HTERT RPE-1 (cell line): ENCODE measurements around the gene MARCHF10.

Experiments
- in situ Hi-C: fragments of 300-500 bp; cut with MboI; formaldehyde crosslinking; loops from 4 replicates; pipeline ENCODE4 v1.14.3; 2020; ENCODE audit warnings: low sequenced_read_pairs

Gene MARCHF10

DNA sequence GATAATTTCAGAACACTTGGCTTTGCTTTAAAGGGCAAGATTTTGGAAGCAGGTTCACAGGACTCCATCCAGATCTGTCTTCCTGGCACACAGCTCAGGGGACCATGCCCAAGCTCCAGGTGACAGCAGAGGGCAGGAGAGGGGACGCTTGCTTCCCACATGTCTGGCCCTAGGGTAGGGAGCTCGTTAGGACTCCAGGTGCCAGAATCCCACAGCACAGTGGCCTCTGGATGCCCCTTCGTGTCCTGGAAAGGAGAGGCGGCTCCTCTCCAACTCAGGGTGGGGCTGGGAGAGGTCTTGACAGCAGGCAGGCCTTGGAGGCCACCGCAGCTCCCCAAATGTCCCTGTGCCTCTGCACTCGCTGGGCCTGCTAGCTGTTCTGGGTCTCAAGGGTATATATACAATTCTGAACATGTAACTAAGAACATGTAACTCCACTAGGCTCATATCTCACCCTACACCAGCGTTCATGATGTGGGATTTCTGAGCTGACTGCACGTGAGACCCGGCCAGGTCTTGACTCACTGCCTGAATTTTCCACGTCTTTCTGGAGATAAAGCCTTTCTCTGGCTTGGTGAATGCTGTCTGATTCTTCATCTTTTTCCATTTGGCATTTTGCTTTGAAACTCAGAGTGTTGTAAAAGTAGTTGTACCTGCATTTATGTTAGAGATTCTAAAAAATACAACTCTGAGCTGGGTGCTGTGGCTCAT lies 52.8 kb downstream of the MARCHF10 start:
- in situ Hi-C loops: no loop called here

DNA sequence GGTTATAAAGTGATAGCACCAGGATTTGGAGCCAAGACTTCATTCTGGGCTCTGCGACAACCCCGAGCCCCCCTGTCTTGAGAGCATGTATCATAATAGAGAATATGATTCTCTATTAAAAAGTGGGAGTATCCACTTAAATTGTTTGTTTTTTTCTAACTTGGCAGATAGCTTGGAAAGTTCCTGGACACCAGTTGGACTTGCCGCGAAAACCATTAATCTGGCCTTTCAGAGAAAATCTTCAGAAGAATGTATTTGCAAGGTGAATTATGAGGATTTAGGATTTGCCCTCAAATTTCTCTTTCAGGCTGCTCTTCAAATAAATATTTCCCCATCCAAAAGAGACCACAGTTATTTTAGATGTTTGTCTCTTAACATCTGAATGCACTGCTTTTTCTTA lies 53.5 kb downstream of the MARCHF10 start:
- in situ Hi-C loops: no loop called here

GRCh38 chr17:62753562-62753961 lies 54.6 kb downstream of the MARCHF10 start:
- in situ Hi-C loops: no loop called here

GRCh38 chr17:62751060-62751691 lies 56.9 kb downstream of the MARCHF10 start:
- in situ Hi-C loops: no loop called here

- in situ Hi-C loops: no loop called here
Observed at GRCh38 chr17:62750631-62751051, 57.5 kb downstream of the MARCHF10 start.

DNA sequence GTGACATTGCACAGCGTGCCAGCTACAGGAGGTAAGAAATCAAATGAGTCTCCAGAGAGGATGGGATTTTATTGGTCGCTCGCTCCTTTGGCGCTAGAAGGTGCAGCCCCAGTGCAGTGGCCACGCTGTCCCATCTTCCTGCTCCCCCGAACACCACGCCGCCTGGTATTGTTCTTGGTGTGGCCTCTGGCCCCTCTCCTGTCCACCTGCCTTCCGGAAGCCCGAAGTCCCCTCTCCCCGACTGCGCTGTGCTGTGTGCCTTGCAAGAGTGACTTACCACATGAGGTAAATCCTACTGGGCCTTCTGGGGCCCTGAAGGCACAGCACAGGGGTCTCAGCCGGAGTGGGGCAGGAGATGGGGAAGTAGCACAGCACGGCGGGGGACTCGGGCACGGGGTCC lies 58.2 kb downstream of the MARCHF10 start:
- in situ Hi-C loops: no loop called here

DNA sequence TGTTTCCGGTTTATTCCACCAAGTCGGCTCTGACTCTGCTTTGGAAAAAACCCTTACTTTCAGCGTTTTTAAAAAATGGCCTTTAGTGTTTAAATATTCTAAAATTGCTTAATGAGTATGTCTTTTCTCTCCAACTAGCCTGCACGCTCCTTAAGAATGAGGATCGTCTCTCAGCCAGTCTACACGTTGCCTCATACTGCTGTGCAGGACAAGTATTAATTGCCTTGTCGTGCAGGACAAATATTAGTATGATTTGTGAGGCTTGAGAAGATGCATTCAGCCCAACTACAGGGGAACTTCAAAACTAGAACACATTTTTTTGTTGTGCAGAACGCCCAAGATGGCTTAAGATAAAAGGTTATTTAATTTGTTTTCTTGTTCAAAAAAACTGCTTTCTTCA lies 61.2 kb downstream of the MARCHF10 start:
- in situ Hi-C loops: no loop called here

- in situ Hi-C loops: no loop called here
Observed at GRCh38 chr17:62745806-62746205, 62.3 kb downstream of the MARCHF10 start.

DNA sequence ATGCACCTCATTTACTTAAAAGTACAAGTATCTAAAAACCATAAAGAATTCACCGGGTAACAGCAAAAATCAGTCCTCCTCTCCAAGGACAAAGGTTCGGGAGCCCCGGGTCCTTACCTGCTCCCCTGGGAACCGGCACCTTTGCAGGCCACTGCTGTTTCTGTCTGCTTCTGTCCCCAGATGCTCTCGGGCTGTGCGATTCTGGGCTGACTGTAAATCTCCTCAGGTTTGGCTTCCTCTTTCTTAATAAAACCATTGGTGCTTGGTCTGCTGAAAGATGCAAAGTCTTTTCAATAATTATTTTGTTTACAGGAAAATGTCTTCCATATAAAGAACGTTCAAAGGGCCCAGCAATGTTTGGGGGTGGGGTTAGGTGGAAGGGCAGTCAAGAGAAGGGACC lies 63.9 kb downstream of the MARCHF10 start:
- in situ Hi-C loops: no loop called here

GRCh38 chr17:62741290-62741689 lies 66.8 kb downstream of the MARCHF10 start:
- in situ Hi-C loops: no loop called here

DNA sequence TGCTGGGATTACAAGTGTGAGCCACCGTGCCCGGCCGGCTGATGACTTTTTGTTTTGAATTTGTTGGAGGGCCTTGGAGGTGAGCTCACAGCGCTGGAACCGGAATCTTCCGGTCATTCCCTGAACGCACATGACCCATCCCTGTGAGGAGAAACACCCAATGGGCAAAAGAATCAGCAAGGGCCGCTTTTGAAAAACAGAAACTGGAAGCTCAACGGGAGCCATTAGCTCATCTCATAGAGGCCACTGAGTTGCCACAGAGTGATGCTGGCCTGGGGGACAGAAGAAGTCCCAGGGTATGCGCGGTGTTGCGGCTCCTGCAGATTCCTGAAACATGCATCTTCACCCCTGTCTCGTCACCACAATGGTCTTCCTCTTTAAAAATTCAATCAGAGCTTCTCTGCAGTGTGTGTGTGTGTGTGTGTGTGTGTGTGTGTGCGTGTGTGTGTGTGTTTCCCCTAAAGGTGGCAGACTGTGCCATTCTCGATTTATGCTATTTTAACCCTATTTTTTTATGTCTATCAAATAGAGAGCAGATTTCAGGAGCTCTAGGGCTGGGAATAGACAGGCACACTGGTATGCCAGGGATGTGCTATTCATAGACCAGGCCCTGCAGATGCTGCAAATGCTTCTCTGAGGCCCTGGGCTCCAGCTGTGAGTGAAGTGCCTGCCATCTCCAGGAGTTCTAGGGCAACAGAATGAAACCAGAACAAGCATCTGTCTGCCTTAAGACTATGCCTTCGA lies 68.3 kb downstream of the MARCHF10 start:
- in situ Hi-C loops: no loop called here

DNA sequence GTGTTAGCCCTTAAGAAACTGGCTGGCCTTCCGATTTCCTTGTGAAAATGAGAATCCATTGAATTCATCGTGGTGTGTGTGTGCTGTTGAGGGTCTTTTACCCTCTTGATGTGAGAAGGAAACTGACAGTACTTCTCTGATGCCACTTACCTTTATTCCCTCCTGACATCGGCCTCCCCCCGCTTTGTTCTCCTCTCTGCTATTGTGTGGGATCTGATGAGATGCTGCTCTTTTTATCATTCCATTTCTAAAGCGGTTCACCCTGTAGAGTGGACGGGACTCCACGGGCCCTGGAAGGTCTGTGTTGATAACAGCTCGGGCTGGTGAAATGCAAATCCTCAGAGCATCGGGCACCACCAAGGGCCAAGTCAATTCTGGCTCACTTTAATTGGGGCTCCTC lies 69.8 kb downstream of the MARCHF10 start:
- in situ Hi-C loops: no loop called here

GRCh38 chr17:62737513-62737912 lies 70.6 kb downstream of the MARCHF10 start:
- in situ Hi-C loops: no loop called here

DNA sequence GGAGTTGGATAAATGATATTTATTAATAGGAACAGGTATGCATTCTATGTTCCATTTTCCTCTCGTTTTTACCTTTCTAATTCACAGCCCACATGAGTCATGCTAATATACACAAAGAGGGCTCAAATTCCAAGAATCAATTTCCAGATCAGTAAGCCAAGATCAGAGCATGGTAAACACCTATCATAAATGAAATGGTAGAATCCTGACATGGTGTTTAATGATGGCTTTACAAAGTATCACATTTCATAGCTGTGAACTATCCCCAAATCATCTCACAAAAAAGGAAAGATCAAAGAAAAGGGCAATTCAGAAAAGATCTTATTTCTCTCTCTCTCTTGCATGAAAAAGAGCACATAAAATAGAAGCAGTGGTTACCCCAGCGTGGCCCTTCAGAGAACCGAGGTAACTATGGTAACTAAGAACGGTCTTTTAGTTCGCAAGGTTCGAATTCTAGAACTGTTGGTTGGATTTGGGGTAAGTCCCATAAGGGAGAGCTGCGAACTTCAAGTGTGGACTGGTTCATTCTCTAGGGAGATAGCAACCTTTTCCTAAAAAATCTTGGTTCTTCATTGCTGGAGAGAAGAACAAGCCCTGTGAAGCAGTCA lies 73.0 kb downstream of the MARCHF10 start:
- in situ Hi-C loops: no loop called here

DNA sequence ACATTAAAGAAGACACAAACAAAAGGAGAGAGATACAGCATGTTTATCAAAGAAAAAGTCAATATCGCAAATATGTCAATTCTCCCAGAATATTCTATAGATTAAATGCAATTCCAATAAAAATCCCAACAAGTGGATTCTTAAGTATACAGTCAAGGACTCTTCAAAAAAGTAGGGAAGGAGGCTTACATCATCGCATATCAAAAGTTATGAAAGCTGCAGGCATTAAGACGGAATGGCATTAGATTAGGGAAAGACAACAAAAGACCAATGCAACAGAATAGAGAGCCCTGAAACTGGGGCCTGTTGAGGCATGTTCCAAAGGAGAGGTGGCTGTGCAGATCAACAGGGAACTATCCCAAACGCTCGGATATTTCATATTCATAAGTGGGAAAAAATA lies 76.0 kb downstream of the MARCHF10 start:
- in situ Hi-C loops: no loop called here

- in situ Hi-C loops: no loop called here
Observed at GRCh38 chr17:62727916-62728672, 80.0 kb downstream of the MARCHF10 start.

GRCh38 chr17:62725791-62726249 lies 82.3 kb downstream of the MARCHF10 start:
- in situ Hi-C loops: no loop called here

DNA sequence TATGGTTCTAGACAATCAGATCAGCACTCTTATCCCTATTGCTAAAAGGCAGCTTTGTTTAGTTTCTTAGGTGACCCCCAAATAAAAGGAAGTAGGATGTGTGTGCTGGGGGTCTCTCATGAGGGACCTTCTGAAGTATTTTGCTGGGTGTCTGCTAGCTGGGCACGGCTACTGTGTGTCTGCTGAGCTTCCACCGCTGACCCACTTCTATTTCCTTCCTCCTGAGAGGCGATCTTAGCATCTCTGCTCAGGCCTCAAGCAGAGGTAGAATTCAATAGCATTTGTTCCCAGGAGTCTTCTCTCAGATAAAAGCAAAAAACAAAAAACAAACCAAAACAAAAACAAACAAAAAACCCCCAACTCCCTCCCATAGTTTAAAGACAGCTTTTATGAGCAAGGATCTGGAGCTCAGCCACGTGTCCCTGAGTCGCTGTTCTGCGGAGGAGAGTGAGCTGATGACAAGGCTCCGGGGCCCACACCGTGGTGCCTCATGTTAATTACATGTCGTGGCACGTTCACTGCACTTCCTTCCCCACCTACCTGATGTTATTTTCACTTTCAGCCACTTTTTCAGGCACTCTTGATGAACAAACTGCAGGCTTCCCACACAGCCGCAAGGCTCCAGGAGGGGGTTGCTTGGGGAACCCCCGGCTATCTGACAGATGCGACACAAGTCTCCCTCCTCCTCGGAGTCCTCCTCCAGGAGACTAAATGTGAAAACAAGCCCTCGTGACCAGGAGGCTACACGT lies 83.5 kb downstream of the MARCHF10 start:
- in situ Hi-C loops: loop anchor here (25.0 kb wide), 1 partner anchor 238 kb away; the partner anchor contains the start of gene TANC2

- in situ Hi-C loops: loop anchor here (25.0 kb wide), 1 partner anchor 238 kb away; the partner anchor contains the start of gene TANC2
Observed at GRCh38 chr17:62723842-62724241, 84.3 kb downstream of the MARCHF10 start.

GRCh38 chr17:62722625-62723024 lies 85.5 kb downstream of the MARCHF10 start:
- in situ Hi-C loops: loop anchor here (25.0 kb wide), 1 partner anchor 240 kb away; the partner anchor contains the start of gene TANC2
